CD4-positive, alpha-beta T cell (primary cell): Measurements from ENCODE around the gene ARHGAP15. TPM values are rescaled to one million over a fixed set of nuclear protein-coding genes. Genes with fewer than 3 reads are reported as not detected.

Experiments used
- ATAC-seq: fragments of 200-7000 bp; cut with Tn5 transposase; one replicate; pipeline ENCODE4 v1.10.0; 2022; ENCODE audit warnings: mild to moderate bottlenecking; ENCODE audit not compliant: poor library complexity
- CTCF ChIA-PET: fragments of 350-600 bp; sonication (Branson Sonifier 250); formaldehyde crosslinking; loops from one replicate; lab custom pipeline; 2021; ENCODE audit warnings: antibody characterized with exemption, inconsistent platforms; lab: Charles Lee
- POLR2A ChIA-PET: fragments of 350-600 bp; sonication (Branson Sonifier 250); formaldehyde crosslinking; loops from one replicate; lab custom pipeline; 2021; ENCODE audit warnings: antibody characterized with exemption, inconsistent platforms; lab: Charles Lee
- DNase-seq, 14 experiments: peaks; one replicate each; pipeline ENCODE4 v3.0.0-alpha.2; 2013 to 2020; ENCODE audit warnings: mixed read lengths in 2 of 14
- H3K27ac ChIP-seq, 2 donors: one replicate each; pipeline versions ENCODE4 v1.5.1 to v1.7.0; 2013; ENCODE audit warnings: low read length in 2 of 2, low read depth in 1 of 2, mild to moderate bottlenecking in 1 of 2
- H3K27me3 ChIP-seq, 2 experiments: 1 replicate in 1 of 2; 2 replicates in 1 of 2; pipeline versions ENCODE4 v1.6.1 to v1.7.0; 2013; ENCODE audit warnings: low read length in 2 of 2, control low read depth in 1 of 2, mild to moderate bottlenecking in 1 of 2, moderate library complexity in 1 of 2; ENCODE audit not compliant: insufficient read depth in 2 of 2, control insufficient read depth in 1 of 2
- H3K36me3 ChIP-seq: one replicate; pipeline ENCODE4 v1.6.1; 2013; ENCODE audit warnings: low read length, control low read depth; ENCODE audit not compliant: insufficient read depth
- H3K4me1 ChIP-seq: one replicate; pipeline ENCODE4 v1.6.1; 2013; ENCODE audit warnings: low read length, control low read depth; ENCODE audit not compliant: insufficient read depth
- H3K4me3 ChIP-seq: one replicate; pipeline ENCODE4 v1.5.1; 2013; ENCODE audit warnings: mild to moderate bottlenecking, low read length, moderate library complexity
- H3K9me3 ChIP-seq, 2 experiments: 1 replicate in 1 of 2; 2 replicates in 1 of 2; pipeline versions ENCODE4 v1.6.1 to v1.7.0; 2013; ENCODE audit warnings: low read length in 2 of 2, mild to moderate bottlenecking in 2 of 2, control low read depth in 1 of 2, moderate library complexity in 1 of 2; ENCODE audit not compliant: control insufficient read depth in 1 of 2, insufficient read depth in 1 of 2
- H3K27ac Mint-ChIP-seq: one replicate; pipeline ENCODE4 v1.8.0; 2020; ENCODE audit warnings: mixed read lengths
- H3K27me3 Mint-ChIP-seq: one replicate; pipeline ENCODE4 v1.8.0; 2021; ENCODE audit warnings: mixed read lengths
- H3K36me3 Mint-ChIP-seq: one replicate; pipeline ENCODE4 v1.8.0; 2021; ENCODE audit warnings: low read depth, mixed read lengths
- H3K4me1 Mint-ChIP-seq: one replicate; pipeline ENCODE4 v1.8.0; 2021; ENCODE audit warnings: low read depth, mixed read lengths
- H3K4me3 Mint-ChIP-seq: one replicate; pipeline ENCODE4 v1.8.0; 2020; ENCODE audit warnings: mild to moderate bottlenecking, mixed read lengths
- H3K9me3 Mint-ChIP-seq: one replicate; pipeline ENCODE4 v1.8.0; 2020; ENCODE audit warnings: mixed read lengths
- intact Hi-C, 2 experiments: fragments of 100-400 bp; cut with DNase I in 1 of 2; cut with micrococcal nuclease in 1 of 2; formaldehyde crosslinking; loops; one replicate each; pipeline versions ENCODE4 v1.15.1 to v1.9.0; 2023 to 2025; cut with DNase I, micrococcal nuclease
- total RNA-seq, 174 experiments: library from RNA in 2 of 174; stranded (reverse) in 2 of 174; gene quantifications; one replicate each; pipeline ENCODE4 v1.2.3 and lab custom pipeline; 2021 to 2026
- TF ChIP-seq, protein P1 (sequence below): fragments of 200-600 bp; IDR thresholded peaks from one replicate; pipeline ENCODE4 v1.8.0; 2022; ENCODE audit warnings: antibody characterized with exemption, mild to moderate bottlenecking

Gene ARHGAP15
- total RNA-seq, 2 experiments from 2014 or later, result 158 to 165 TPM

DNA sequence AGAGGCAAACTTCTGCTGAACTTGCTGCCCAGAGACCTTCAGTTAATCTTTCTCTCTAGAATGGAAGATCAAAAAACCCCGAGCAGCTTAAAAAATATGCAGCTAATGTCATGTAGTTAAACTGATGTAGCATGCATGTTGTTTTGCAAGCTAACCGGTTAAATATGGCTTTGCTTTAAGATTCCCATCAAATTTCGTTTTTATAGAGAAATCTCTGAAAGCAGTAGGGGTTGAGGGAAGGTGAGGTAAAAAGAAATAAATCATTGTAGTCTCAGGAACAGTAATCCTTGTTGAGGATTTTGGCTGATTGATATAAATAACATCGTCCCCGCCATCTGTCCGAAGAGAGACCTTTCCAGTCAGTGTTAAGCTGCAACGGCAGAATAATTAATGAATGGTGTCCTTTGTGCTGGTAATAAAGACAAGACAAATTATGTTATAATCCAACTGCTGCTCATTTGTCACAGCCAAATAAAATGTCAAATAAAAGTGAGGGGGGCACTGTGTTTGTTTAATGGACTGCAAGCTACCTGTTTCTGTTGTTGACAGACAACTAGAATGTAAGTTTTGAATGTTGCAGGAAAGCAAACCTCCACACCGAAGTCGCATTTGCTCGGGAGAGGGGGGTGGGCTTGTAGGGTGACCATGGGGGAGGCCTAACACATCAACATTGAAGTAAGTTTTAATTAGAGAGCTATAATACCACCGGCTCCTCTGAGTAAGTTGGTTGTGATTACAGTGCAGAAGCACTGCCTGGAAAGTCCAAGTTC is 555.5 kb downstream of the ARHGAP15 start:
- no peak overlapping the region for H3K27ac ChIP-seq
- DNase-seq, result no peak
- H3K36me3 Mint-ChIP-seq, result peaks cover 40% of the 10 kb centered on the region
- no peak overlapping the region for H3K27ac Mint-ChIP-seq
- no peaks in the 10 kb centered on the region for H3K27me3 ChIP-seq
- no peak overlapping the region for H3K4me3 ChIP-seq
- no peaks in the 10 kb centered on the region for H3K4me1 ChIP-seq
- ChIA-PET CTCF (no interaction called here), POLR2A (no interaction called here)
- TF ChIP-seq, protein P1, sequence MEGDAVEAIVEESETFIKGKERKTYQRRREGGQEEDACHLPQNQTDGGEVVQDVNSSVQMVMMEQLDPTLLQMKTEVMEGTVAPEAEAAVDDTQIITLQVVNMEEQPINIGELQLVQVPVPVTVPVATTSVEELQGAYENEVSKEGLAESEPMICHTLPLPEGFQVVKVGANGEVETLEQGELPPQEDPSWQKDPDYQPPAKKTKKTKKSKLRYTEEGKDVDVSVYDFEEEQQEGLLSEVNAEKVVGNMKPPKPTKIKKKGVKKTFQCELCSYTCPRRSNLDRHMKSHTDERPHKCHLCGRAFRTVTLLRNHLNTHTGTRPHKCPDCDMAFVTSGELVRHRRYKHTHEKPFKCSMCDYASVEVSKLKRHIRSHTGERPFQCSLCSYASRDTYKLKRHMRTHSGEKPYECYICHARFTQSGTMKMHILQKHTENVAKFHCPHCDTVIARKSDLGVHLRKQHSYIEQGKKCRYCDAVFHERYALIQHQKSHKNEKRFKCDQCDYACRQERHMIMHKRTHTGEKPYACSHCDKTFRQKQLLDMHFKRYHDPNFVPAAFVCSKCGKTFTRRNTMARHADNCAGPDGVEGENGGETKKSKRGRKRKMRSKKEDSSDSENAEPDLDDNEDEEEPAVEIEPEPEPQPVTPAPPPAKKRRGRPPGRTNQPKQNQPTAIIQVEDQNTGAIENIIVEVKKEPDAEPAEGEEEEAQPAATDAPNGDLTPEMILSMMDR, result no peak
- no peak overlapping the region for H3K4me3 Mint-ChIP-seq
- H3K36me3 ChIP-seq, result peaks cover 4% of the 10 kb centered on the region
- no peaks in the 10 kb centered on the region for H3K27me3 Mint-ChIP-seq
- no peaks in the 10 kb centered on the region for H3K9me3 ChIP-seq
- H3K9me3 Mint-ChIP-seq, result no peaks in the 10 kb centered on the region
- intact Hi-C loops, result no loop called here
- peaks cover 75% of the 10 kb centered on the region for H3K4me1 Mint-ChIP-seq
- no peak for ATAC-seq

DNA sequence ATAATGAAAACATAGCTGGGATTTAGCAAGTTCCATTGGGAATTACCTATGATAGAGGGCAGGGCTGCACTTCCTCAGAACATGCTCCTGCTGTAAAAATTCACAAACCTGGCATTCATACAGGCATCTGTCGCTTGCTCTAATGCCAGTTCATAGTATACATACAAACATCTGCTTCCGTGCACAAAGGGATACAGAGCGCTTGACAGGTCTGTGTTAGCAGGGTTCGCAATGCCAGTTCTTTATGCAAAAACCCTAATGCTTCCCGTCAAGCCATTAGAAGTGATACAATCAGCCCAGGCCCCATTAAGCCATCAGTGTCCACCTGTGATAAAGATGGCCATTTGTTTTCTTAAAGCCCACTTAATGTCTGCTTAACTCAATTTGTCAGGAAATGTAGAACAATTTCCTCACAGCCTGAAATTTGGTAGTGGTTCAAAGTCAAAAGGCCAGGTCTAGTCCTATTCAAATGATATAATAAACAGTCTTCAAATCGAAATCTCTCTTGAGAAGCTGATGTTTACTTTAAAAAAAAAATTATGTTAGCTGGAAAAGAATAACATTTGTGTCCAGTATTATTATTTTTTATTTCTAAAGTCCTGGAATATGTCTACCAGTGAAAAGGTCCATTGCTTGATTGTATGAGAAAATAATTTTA is 556.3 kb downstream of the ARHGAP15 start:
- no peaks in the 10 kb centered on the region for H3K9me3 Mint-ChIP-seq
- H3K4me3 Mint-ChIP-seq, result no peak overlapping the region
- H3K36me3 Mint-ChIP-seq, result peaks cover 36% of the 10 kb centered on the region
- H3K4me1 Mint-ChIP-seq, result peaks cover 71% of the 10 kb centered on the region
- DNase-seq, result no peak
- no peaks in the 10 kb centered on the region for H3K4me1 ChIP-seq
- H3K9me3 ChIP-seq, result no peaks in the 10 kb centered on the region
- no peak overlapping the region for H3K27ac Mint-ChIP-seq
- CTCF ChIA-PET, result no interaction called here
- TF ChIP-seq, protein P1, result no peak
- no peak for ATAC-seq
- H3K36me3 ChIP-seq, result peaks cover 4% of the 10 kb centered on the region
- H3K27ac ChIP-seq, result no peak overlapping the region
- POLR2A ChIA-PET, result no interaction called here
- H3K27me3 ChIP-seq, result no peaks in the 10 kb centered on the region
- H3K27me3 Mint-ChIP-seq, result no peaks in the 10 kb centered on the region
- intact Hi-C loops, result no loop called here
- no peak overlapping the region for H3K4me3 ChIP-seq

DNA sequence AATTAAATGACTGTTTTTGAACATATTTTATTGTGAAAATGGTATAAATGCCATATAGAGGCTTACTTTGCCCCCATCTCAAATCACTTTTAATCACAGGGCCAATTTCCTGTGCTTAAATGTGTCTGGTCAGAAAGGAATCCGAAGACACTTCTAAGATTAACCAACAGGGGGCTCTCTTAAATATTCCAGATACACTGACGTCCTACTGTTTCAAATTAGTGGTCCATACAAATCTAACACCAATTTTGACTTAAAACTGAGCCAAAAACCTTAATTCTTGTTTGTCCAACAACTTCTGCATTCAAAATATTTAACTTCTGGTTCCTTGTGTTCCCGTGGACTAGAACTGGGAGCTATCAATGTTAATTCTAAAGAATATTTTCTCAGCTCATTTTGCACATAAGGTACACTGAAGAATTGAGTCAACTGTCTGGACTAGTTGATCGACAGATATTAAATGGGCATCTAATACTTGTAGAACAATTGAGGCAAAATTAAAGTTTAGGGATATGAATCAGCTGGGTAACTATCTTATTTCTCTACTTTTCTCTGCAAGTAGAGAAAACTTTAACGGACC is 557.5 kb downstream of the ARHGAP15 start:
- Histone ChIP-seq H3K4me3 (no peak overlapping the region), H3K36me3 (peaks cover 5% of the 10 kb centered on the region), H3K27me3 (no peaks in the 10 kb centered on the region), H3K9me3 (no peaks in the 10 kb centered on the region), H3K27ac (no peak overlapping the region), H3K4me1 (no peaks in the 10 kb centered on the region)
- TF ChIP-seq, protein P1, result peak; percentile 42
- ATAC-seq (no peak), DNase-seq (peak in 3 of 14 experiments; percentile 20 to 39 (median 34))
- H3K4me3 Mint-ChIP-seq, result no peak overlapping the region
- peak overlapping the region; percentile 44 for H3K27ac Mint-ChIP-seq
- no peaks in the 10 kb centered on the region for H3K9me3 Mint-ChIP-seq
- peaks cover 44% of the 10 kb centered on the region for H3K36me3 Mint-ChIP-seq
- H3K27me3 Mint-ChIP-seq, result no peaks in the 10 kb centered on the region
- intact Hi-C loops, result no loop called here
- CTCF ChIA-PET, result interaction anchor here (0.6 kb wide), 1 partner anchor 34 kb away, joined by 3 read pairs; no protein-coding TSS in a partner anchor
- POLR2A ChIA-PET, result no interaction called here
- H3K4me1 Mint-ChIP-seq, result peaks cover 70% of the 10 kb centered on the region
